NK-92 (cell line): Measurements from ENCODE around the gene BORCS5.
"Not testable (repeated sequence)": the region's sequence is repeated elsewhere in the genome, so short reads cannot be mapped to it uniquely, and the experiment has no call there.

Experiments
- DNase-seq: peaks from one replicate; lab custom pipeline; 2025; ENCODE audit not compliant: unreplicated experiment; lab: John Stamatoyannopoulos, UW

BORCS5 gene

DNA sequence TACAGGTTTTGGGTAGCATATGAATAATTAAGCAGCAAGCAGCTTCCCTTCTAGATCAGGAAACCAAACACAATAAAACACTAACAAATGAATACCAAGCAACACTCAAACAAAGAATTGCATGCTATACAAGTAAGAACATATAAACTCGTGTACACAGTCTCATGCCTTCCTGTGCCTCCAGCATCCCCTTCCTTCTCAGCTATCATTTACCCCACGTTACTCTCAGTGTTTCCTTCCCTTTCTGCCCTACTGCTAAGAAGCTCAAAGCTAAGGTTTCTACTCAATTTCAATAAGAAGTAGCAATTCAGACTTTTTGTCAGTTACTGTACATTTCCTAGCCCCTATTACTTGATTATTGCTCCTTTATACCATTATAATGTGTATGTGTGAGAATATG lies 124.8 kb downstream of the BORCS5 start:
- DNase-seq = no peak

- DNase-seq = no peak
Measured at GRCh38 chr12:12482150-12482761, 125.4 kb downstream of the BORCS5 start.

GRCh38 chr12:12482959-12483358 lies 126.1 kb downstream of the BORCS5 start:
- DNase-seq = no peak

GRCh38 chr12:12483438-12483837 lies 126.6 kb downstream of the BORCS5 start:
- DNase-seq = no peak

- no peak for DNase-seq
Measured at GRCh38 chr12:12486661-12487240, 129.9 kb downstream of the BORCS5 start.

GRCh38 chr12:12487490-12487889 lies 130.6 kb downstream of the BORCS5 start:
- DNase-seq = no peak

DNA sequence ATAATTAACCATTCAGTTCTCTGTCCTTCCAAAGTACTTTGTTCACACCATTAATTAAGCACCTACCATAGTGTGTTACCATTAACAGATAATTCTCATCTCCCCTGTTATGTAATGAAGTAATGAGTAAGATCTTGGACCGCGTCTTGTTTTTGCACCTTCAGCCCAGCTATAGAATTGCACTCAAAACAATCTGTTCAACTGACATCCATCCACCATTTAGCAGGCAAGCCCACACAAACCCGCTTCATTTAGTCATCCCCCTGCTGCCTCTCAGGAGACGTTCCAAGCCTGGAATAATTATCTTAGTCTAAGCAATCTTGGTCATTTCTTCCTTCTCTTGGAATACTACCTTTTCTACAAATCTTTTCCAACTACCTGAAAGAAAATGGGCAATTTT lies 131.4 kb downstream of the BORCS5 start:
- DNase-seq = no peak

GRCh38 chr12:12488823-12489550 lies 132.1 kb downstream of the BORCS5 start:
- DNase-seq = no peak

DNA sequence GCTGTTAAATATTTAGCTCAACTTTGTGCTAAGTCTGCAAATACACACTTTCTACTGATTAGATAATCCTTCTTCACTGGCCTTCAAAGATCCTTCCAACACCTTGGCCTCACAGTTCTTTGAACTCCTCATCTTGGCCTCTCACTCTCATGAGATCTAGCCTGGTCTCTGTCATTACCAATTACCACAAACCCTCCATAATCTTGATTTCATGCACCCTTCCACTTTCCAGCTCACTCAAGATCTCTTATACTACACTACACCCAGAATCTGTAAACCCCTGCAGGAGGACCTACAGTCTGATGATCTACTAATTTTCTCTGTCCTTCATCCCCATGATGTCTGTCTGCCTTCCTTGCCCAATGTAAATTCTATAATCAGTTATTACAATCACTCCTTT lies 134.7 kb downstream of the BORCS5 start:
- no peak for DNase-seq

GRCh38 chr12:12492547-12492946 lies 135.7 kb downstream of the BORCS5 start:
- no peak for DNase-seq

DNA sequence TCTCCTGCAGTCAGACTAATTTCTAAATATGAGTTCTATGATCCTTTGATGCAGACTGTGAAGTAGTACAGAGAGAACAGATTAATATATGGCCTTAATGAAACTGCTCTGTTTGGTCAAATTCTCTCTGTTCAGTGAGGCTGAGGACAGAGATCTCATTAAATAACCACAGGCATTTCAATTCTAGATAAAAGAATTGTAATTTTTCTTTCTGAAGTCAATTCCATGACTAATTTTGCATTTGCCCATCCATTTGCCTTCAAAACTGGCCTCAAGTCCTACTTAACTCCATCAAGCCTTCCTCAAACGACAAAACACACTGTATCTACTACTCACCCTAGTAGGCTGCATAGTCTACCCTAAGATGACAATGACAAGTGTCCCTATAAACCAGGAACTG lies 138.7 kb downstream of the BORCS5 start:
- no peak for DNase-seq

GRCh38 chr12:12498210-12498609 lies 141.3 kb downstream of the BORCS5 start:
- no peak for DNase-seq

DNA sequence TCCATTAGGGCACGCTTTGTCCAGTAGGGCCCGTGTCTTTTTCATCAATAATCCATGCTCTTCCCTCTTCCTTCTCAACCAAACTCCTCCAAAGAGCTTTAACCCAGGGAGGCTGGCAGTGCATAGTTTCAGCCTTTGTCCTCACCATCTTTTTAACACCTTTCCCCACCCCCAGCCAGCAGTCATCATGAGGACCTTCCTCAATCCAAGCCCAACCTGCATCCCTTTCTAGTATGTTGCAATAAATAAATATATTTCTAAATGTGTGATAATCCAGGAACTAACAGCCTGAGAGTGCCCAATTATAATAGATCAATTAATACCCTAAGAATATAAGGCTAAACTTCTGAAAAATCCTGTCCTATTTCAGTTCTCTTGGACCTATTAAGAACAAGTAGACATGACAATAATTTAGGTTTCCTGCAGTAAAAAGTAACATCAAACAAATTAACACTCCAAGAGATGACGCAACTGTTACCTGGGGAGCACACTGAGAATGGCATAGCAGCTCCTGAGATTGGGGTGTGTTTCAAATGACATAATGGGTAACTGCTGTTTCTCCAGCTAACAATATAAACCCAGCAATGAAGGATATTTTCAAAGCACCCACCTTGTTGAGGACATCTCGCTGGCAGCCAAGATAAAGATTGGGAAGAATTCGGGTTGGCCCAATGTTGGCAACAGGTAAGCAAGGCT lies 143.2 kb downstream of the BORCS5 start:
- DNase-seq = no peak

DNA sequence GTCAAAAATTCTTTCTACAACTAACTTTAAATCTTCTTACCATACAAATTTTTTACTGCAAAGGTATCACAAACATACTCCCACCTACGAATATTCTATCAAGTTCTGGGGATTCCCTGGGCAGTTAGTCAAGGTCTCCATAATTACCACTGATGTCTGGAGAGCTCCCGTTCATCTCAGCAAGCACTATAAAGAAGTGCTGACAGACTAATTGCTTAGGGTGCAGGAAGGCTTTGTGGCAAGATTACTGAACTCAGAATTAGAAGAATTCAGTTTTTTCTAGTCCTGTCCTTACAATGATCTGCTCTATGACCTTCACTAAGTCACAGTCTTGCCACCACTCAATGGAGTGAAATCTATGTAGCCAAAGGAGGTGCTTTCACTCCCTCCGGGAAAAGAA lies 144.2 kb downstream of the BORCS5 start:
- no peak for DNase-seq

DNA sequence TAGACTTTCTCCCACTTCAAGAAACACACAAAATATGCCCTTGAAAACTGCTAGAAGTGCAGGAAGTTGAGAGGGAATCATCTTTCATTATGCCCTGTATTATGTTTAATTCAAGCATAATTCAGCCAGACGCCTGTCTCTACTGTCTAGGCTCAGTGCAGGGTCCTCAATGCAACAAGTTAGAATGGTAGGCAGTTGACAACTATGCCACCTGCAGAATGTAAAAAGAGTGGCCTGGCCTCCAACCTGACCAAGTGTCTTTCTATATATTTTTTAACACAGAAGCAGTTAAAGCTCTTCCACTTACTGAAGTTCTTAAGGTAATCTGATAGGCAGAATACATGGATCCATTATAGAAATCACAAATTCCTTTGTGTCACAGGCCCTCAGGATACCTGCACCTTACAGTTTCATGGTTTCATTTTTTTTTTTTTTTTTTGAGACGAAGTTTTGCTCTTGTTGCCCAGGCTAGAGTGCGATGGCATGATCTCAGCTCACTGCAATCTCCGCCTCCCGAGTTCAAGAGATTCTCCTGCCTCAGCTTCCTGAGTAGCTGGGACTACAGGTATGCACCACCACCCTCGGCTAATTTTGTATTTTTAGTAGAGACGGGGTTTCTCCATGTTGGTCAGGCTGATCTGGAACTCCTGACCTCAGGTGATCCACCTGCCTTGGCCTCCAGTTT lies 145.4 kb downstream of the BORCS5 start:
- not testable (repeated sequence) for DNase-seq

DNA sequence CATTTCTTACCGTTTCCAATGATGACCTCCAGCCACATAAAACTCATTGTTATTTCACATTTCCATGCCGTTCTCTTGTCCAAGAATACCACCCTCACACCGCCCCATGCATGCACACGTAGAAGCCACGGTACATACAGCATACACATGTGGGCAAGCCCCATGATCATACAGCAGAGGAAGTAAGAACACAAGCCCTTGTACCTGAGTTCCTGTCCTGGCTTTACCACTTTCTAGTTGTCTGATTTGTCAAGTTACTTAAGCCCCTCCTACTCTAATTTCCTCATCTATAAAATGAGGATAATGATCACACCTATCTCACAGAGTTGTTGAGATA lies 145.9 kb downstream of the BORCS5 start:
- DNase-seq = no peak

- DNase-seq = no peak
Measured at GRCh38 chr12:12503384-12504078, 146.7 kb downstream of the BORCS5 start.

GRCh38 chr12:12505544-12506495 lies 148.9 kb downstream of the BORCS5 start:
- no peak for DNase-seq

GRCh38 chr12:12506496-12506890 lies 149.6 kb downstream of the BORCS5 start:
- DNase-seq = no peak

GRCh38 chr12:12507121-12507520 lies 150.2 kb downstream of the BORCS5 start:
- DNase-seq = no peak
